NCI-H526 (cell line): ENCODE measurements around the gene SLC25A26.
"Not testable (repeated sequence)": the region's sequence is repeated elsewhere in the genome, so short reads cannot be mapped to it uniquely, and the experiment has no call there.

Experiments used
- DNase-seq, 2 experiments: peaks; one replicate each; lab custom pipeline; 2025; lab: John Stamatoyannopoulos, UW

Gene SLC25A26

GRCh38 chr3:66410976-66411375 is 190.2 kb downstream of the SLC25A26 start:
- DNase-seq, result no peak

- DNase-seq, result no peak
These were observed 190.7 kb downstream of the SLC25A26 start for GRCh38 chr3:66411474-66411873.

- DNase-seq, result no peak
These were observed 191.4 kb downstream of the SLC25A26 start for GRCh38 chr3:66411961-66412887.

- no peak for DNase-seq
These were observed 192.4 kb downstream of the SLC25A26 start for GRCh38 chr3:66413151-66413751.

- no peak for DNase-seq
These were observed 194.0 kb downstream of the SLC25A26 start for GRCh38 chr3:66414846-66415245.

- no peak for DNase-seq
These were observed 195.1 kb downstream of the SLC25A26 start for GRCh38 chr3:66415867-66416428.

- DNase-seq, result no peak
These were observed 195.9 kb downstream of the SLC25A26 start for GRCh38 chr3:66416556-66417304.

GRCh38 chr3:66418475-66418931 is 197.7 kb downstream of the SLC25A26 start:
- no peak for DNase-seq

GRCh38 chr3:66419036-66419435 is 198.2 kb downstream of the SLC25A26 start:
- DNase-seq, result no peak

- DNase-seq, result not testable (repeated sequence)
These were observed 200.3 kb downstream of the SLC25A26 start for GRCh38 chr3:66421144-66421543.

GRCh38 chr3:66421893-66422292 is 201.1 kb downstream of the SLC25A26 start:
- not testable (repeated sequence) for DNase-seq

- DNase-seq, result no peak
These were observed 203.0 kb downstream of the SLC25A26 start for GRCh38 chr3:66423791-66424190.

GRCh38 chr3:66425032-66425431 is 204.2 kb downstream of the SLC25A26 start:
- DNase-seq, result no peak

GRCh38 chr3:66425576-66426114 is 204.8 kb downstream of the SLC25A26 start:
- DNase-seq, result no peak

GRCh38 chr3:66426135-66426534 is 205.3 kb downstream of the SLC25A26 start:
- DNase-seq, result no peak

- DNase-seq, result no peak
These were observed 206.6 kb downstream of the SLC25A26 start for GRCh38 chr3:66427352-66427751.

- DNase-seq, result no peak
These were observed 207.2 kb downstream of the SLC25A26 start for GRCh38 chr3:66427951-66428474.
